ENCODE measurements around the gene PTBP1. TPM values are rescaled to one million over a fixed set of nuclear protein-coding genes. Genes with fewer than 3 reads are reported as not detected.

PTBP1 gene
- total RNA-seq, 1 donor from 2014 or later, result 614 TPM

DNA sequence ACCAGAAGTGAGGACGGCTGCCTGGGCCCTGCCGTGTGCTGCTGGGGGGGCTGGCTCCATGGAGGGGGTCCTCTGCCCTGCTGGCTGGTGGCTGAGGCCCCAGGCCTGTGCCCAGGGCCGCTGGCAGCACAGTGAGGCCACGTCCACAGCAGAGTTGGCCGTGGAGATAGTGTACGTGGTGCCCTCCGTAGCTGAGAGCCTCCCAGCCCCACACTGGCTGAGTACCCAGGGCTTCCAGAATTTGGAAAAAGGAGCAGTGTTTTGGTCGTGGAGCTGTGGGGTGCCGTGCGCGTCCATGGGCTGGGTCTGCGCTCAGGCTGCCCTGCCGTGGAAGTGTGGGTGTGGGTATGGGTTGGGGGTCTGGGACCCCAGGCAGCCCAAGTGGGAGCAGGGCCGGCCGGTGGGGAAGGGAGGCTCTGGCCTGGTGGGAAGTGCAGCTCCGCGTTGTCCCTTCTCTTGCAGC is 5.9 kb downstream of the PTBP1 start:
- no peak overlapping the region for H3K4me3 Mint-ChIP-seq (ENCODE audit: unreplicated experiment)
- peaks cover 40% of the 10 kb centered on the region for H3K4me1 Mint-ChIP-seq (ENCODE audit: unreplicated experiment)
- H3K27ac Mint-ChIP-seq (ENCODE audit: unreplicated experiment), result no peak overlapping the region
- peaks cover 47% of the 10 kb centered on the region for H3K27me3 Mint-ChIP-seq (ENCODE audit: unreplicated experiment)
- no peak for TF ChIP-seq CTCF (IDR thresholded peaks at IDR 0.05; ENCODE audit: unreplicated experiment)
- no peaks in the 10 kb centered on the region for H3K9me3 Mint-ChIP-seq (ENCODE audit: unreplicated experiment)
- H3K36me3 Mint-ChIP-seq (ENCODE audit: low read depth, unreplicated experiment), result peaks cover 44% of the 10 kb centered on the region
- no peak for DNase-seq (ENCODE audit: low spot score)

DNA sequence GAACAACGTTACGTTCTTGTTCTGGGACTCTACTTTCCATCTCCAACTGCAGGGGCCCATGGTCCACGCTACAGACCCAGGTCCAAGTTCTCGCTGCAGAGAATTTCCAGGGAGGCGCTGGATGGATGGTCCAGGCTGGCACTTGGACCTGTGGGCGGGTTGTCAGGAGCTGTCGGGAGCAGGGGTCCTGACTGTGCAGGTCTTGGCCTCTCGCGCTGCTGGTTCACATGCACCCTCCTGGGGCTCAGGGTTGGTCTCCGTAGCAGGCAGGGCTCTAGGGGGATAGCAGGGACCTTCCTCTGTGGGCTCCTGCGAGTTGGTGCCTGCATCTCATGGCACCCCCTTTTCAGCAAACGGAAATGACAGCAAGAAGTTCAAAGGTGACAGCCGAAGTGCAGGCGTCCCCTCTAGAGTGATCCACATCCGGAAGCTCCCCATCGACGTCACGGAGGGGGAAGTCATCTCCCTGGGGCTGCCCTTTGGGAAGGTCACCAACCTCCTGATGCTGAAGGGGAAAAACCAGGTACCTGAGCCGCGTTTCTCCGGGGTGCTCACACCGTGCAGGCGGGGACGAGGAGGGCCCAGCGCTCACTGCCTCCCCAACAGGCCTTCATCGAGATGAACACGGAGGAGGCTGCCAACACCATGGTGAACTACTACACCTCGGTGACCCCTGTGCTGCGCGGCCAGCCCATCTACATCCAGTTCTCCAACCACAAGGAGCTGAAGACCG is 6.6 kb downstream of the PTBP1 start:
- peak overlapping the region; percentile 51 for H3K4me3 Mint-ChIP-seq (ENCODE audit: unreplicated experiment)
- H3K4me1 Mint-ChIP-seq (ENCODE audit: unreplicated experiment), result peaks cover 39% of the 10 kb centered on the region
- no peak overlapping the region for H3K27ac Mint-ChIP-seq (ENCODE audit: unreplicated experiment)
- no peaks in the 10 kb centered on the region for H3K9me3 Mint-ChIP-seq (ENCODE audit: unreplicated experiment)
- H3K36me3 Mint-ChIP-seq (ENCODE audit: low read depth, unreplicated experiment), result peaks cover 41% of the 10 kb centered on the region
- DNase-seq (ENCODE audit: low spot score), result no peak
- no peak for TF ChIP-seq CTCF (IDR thresholded peaks at IDR 0.05; ENCODE audit: unreplicated experiment)
- H3K27me3 Mint-ChIP-seq (ENCODE audit: unreplicated experiment), result peaks cover 46% of the 10 kb centered on the region

GRCh38 chr19:804419-805165 is 7.3 kb downstream of the PTBP1 start:
- no peak for DNase-seq (ENCODE audit: low spot score)
- Mint-ChIP-seq H3K27me3 (ENCODE audit: unreplicated experiment) (peaks cover 41% of the 10 kb centered on the region), H3K4me3 (ENCODE audit: unreplicated experiment) (no peak overlapping the region), H3K36me3 (ENCODE audit: low read depth, unreplicated experiment) (peaks cover 34% of the 10 kb centered on the region), H3K4me1 (ENCODE audit: unreplicated experiment) (peaks cover 33% of the 10 kb centered on the region), H3K27ac (ENCODE audit: unreplicated experiment) (no peak overlapping the region), H3K9me3 (ENCODE audit: unreplicated experiment) (no peaks in the 10 kb centered on the region)
- no peak for TF ChIP-seq CTCF (IDR thresholded peaks at IDR 0.05; ENCODE audit: unreplicated experiment)

- peaks cover 36% of the 10 kb centered on the region for H3K36me3 Mint-ChIP-seq (ENCODE audit: low read depth, unreplicated experiment)
Observed at GRCh38 chr19:805166-805551, 7.9 kb downstream of the PTBP1 start.

More at GRCh38 chr19:805166-805551, 7.9 kb downstream of the PTBP1 start:
- DNase-seq (ENCODE audit: low spot score), result no peak
- Mint-ChIP-seq H3K4me1 (ENCODE audit: unreplicated experiment) (peaks cover 28% of the 10 kb centered on the region), H3K4me3 (ENCODE audit: unreplicated experiment) (no peak overlapping the region), H3K27ac (ENCODE audit: unreplicated experiment) (no peak overlapping the region), H3K27me3 (ENCODE audit: unreplicated experiment) (peaks cover 41% of the 10 kb centered on the region), H3K9me3 (ENCODE audit: unreplicated experiment) (no peaks in the 10 kb centered on the region)
- TF ChIP-seq CTCF (IDR thresholded peaks at IDR 0.05; ENCODE audit: unreplicated experiment), result no peak

All from endothelial cell (in vitro differentiated cells).